Cardiac muscle cell (in vitro differentiated cells and primary cell): ENCODE data around the gene PLXDC1. TPM values are rescaled to one million over a fixed set of nuclear protein-coding genes. Genes with fewer than 3 reads are reported as not detected.

Experiments
- DNase-seq, 2 donors: peaks; one replicate each; pipeline versions ENCODE4 v3.0.0 to v3.0.0-alpha.2; 2010 to 2017; ENCODE audit warnings: low read depth in 1 of 2, low spot score in 1 of 2
- H3K27ac ChIP-seq: fragments of 200-600 bp; sonication (generic); 2 replicates; pipeline ENCODE4 v1.5.1; 2016
- H3K27me3 ChIP-seq: fragments of 200-600 bp; sonication (generic); 2 replicates; pipeline ENCODE4 v1.6.0; 2016; ENCODE audit warnings: control low read depth
- H3K36me3 ChIP-seq: fragments of 200-600 bp; sonication (generic); 2 replicates; pipeline ENCODE4 v1.5.1; 2016; ENCODE audit warnings: control low read depth
- H3K4me1 ChIP-seq: fragments of 200-600 bp; sonication (generic); 2 replicates; pipeline ENCODE4 v1.8.1; 2017; ENCODE audit warnings: low read depth, mild to moderate bottlenecking, mixed run types
- H3K4me3 ChIP-seq: fragments of 200-600 bp; sonication (generic); 2 replicates; pipeline ENCODE4 v1.5.1; 2016; ENCODE audit warnings: mild to moderate bottlenecking
- H3K9me3 ChIP-seq: fragments of 200-600 bp; sonication (generic); 2 replicates; pipeline ENCODE4 v1.5.1; 2017; ENCODE audit warnings: low read depth, mild to moderate bottlenecking, control low read depth
- polyA plus RNA-seq: library from polyadenylated mRNA; unstranded; fragments of >200 nt; fragmentation: Nextera tagmentation; extraction: Ambion mirVana; gene quantifications from 2 replicates; pipeline ENCODE4 v1.2.1, GENCODE V29; 2016
- total RNA-seq: library from RNA; depleted of rRNA; stranded (reverse); fragments of >200 nt; gene quantifications from 2 replicates; pipeline ENCODE4 v1.2.3, GENCODE V29; 2016
- TF ChIP-seq, protein P1 (sequence below): IDR thresholded peaks from 2 replicates; pipeline ENCODE4 v1.5.1; 2012; ENCODE audit warnings: low read depth, mild to moderate bottlenecking, low read length

Gene PLXDC1
- total and polyA plus RNA-seq, 2 experiments from 2014 or later: 6.3 to 25.0 TPM

DNA sequence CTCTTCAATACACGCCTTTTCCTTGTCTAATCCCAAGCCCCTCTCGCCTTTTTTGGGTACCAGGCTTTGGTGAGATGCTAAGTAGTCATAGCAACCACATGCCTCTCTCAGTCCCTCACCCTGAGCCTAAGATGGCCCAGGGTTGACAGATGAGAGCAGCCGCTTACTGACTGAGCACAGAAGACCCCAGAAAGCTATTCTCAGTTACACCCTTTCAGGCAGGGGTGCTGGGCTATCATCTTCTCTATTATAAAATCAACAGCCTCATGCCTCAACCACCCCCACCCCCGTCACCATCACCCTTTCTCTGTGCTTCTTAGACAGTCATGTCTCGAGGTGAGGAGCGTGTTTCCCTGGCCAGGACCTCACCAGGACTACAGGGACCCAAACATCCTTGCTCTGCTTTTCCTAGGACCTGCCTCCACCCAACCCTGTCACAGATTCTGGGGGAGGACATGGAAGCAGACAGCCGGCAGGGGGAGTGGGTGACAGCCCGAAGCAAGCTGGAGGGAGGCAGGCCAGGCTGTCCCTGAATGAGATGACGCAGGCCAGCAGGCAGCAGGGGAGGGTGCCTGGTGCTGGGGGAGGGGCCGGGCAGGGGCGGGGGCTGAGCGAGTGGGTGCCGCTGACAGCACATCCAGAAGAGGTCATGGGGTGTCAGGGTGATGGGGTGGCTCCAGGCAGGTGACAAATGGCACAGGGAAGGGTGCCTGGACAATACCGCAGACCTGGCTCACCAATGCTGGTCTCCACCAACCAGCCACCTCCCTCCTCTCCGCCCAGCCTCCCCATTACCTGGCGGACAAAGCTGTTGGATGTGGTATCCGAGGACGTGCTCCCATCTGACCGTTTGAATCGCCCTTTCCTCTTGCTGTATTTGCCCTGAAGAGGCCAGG, 42.9 kb upstream of the PLXDC1 start:
- TF ChIP-seq, protein P1, sequence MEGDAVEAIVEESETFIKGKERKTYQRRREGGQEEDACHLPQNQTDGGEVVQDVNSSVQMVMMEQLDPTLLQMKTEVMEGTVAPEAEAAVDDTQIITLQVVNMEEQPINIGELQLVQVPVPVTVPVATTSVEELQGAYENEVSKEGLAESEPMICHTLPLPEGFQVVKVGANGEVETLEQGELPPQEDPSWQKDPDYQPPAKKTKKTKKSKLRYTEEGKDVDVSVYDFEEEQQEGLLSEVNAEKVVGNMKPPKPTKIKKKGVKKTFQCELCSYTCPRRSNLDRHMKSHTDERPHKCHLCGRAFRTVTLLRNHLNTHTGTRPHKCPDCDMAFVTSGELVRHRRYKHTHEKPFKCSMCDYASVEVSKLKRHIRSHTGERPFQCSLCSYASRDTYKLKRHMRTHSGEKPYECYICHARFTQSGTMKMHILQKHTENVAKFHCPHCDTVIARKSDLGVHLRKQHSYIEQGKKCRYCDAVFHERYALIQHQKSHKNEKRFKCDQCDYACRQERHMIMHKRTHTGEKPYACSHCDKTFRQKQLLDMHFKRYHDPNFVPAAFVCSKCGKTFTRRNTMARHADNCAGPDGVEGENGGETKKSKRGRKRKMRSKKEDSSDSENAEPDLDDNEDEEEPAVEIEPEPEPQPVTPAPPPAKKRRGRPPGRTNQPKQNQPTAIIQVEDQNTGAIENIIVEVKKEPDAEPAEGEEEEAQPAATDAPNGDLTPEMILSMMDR: peak; percentile 49
- peak overlapping the region; percentile 78 for H3K27ac ChIP-seq
- peaks cover 32% of the 10 kb centered on the region for H3K4me1 ChIP-seq
- peak overlapping the region; percentile 2 for H3K4me3 ChIP-seq
- H3K36me3 ChIP-seq: peaks cover 11% of the 10 kb centered on the region
- peak; percentile 62 to 84 for DNase-seq
- no peaks in the 10 kb centered on the region for H3K27me3 ChIP-seq
- no peaks in the 10 kb centered on the region for H3K9me3 ChIP-seq

DNA sequence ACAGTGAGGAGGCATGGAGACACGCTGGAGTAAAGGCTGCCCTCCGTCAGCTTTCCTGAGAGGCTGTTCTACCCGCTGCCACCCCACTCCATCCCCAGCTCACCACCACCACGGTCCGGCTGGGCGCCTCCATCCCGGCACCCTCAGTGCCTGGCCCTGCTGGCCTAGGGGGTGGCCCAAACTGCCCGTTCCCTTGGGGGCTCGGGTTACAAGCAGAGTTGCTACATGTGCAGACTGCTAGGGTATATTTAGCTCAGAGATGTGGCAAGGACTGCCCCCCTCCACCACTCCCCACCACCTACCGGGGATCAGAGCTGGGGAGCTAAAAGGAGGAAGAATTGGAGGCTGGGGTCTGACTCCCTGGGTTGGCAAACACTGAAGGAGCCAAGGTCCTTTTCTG, 41.9 kb upstream of the PLXDC1 start:
- H3K27ac ChIP-seq: peak overlapping the region; percentile 53

DNA sequence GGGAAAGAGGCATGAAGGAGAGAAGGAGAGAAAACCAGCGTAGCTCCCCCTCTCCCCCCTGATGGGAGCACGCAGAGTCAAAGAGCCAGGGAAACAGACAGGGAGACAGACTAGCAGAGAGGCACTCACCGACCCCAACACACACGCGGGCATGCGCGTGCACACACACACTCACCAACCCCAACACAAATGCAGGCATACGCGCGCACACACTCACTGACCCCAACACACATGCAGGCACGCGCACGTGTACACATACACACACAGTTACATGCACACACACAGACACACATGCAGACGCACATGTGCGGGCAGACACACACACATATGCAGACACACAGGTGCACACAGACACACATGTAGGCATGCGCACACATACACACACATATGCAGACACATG, 41.5 kb upstream of the PLXDC1 start:
- peaks cover 16% of the 10 kb centered on the region for H3K36me3 ChIP-seq
- no peak overlapping the region for H3K4me3 ChIP-seq
- H3K27ac ChIP-seq: no peak overlapping the region
- peaks cover 32% of the 10 kb centered on the region for H3K4me1 ChIP-seq
- no peaks in the 10 kb centered on the region for H3K27me3 ChIP-seq
- TF ChIP-seq, protein P1: no peak
- H3K9me3 ChIP-seq: no peaks in the 10 kb centered on the region
- DNase-seq: no peak

More for the DNA sequence above, 41.9 kb upstream of the PLXDC1 start:
- Histone ChIP-seq H3K4me3 (no peak overlapping the region), H3K9me3 (no peaks in the 10 kb centered on the region), H3K4me1 (peaks cover 32% of the 10 kb centered on the region), H3K36me3 (peaks cover 11% of the 10 kb centered on the region), H3K27me3 (no peaks in the 10 kb centered on the region)
- no peak for DNase-seq
- TF ChIP-seq, protein P1: no peak

DNA sequence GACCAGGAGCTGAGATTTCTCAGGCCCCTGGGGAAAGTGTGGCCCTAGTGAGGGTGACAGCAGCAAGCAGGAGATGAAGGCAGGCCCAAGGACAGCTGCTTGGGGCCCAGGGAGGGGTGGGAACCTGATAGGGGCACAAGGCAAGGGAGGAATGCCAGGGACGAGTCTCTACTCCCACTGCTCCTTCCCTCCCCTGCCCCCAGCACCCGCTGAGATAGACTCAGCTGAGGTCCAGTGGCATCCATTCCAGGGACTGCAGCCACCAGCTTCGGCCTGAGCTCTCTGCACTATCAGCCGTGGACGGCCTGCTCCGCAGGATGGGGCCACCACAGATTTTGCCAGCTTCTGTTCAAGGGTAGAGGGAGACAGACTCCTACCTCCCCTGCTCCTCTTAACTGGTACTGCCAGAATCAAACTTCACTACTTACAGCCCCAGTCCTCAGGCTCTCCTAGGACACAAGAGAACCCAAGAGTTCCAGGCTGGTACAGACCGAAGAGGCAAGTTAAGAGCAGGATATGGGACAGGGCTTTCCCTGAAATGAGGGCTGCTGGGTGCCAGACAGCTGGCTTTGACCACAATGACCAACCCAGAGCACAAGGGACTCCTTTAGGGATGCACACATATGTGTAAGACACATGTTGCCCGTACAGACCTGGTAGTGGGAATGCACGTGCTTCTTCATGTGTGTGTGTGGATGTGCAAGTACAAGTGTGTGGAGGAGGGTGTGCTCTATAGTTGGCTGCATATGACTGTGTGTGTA, 40.5 kb upstream of the PLXDC1 start:
- H3K36me3 ChIP-seq: peaks cover 26% of the 10 kb centered on the region
- no peaks in the 10 kb centered on the region for H3K9me3 ChIP-seq
- peaks cover 32% of the 10 kb centered on the region for H3K4me1 ChIP-seq
- no peak overlapping the region for H3K4me3 ChIP-seq
- no peak for DNase-seq
- TF ChIP-seq, protein P1: no peak
- H3K27me3 ChIP-seq: no peaks in the 10 kb centered on the region
- no peak overlapping the region for H3K27ac ChIP-seq

DNA sequence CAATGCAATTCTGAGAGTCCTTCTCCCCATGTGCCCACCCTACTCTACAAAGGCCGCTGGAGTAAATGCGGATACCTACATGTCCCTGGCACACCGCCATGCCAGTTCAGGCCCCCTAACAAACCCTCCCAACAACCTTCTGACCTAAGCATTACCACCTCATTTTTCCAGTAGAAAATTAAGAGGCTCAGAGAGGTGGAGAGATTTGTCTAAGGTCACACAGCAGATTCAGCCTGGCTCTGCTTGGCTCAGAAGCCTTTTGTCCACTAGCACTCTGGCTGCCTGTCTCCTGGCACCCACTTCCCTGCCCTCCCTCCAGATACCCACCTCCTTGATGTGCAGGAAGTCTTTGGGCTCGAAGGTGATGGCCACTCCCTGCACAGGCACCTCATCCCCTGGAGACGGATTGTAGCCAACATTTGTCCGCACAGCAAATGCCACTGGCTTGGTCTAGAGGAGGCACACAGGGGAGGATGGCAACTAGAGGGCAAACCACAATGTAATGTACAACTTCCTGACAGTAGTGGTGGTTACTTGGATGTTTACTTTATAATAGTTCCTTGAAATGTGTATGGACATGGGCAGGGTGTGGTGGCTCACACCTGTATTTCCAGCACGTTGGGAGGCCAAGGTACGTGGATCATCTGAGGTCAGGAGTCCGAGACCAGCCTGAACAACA, 35.9 kb upstream of the PLXDC1 start:
- no peaks in the 10 kb centered on the region for H3K4me1 ChIP-seq
- no peaks in the 10 kb centered on the region for H3K9me3 ChIP-seq
- peaks cover 36% of the 10 kb centered on the region for H3K36me3 ChIP-seq
- no peak overlapping the region for H3K27ac ChIP-seq
- no peak for DNase-seq
- TF ChIP-seq, protein P1: no peak
- no peaks in the 10 kb centered on the region for H3K27me3 ChIP-seq
- H3K4me3 ChIP-seq: no peak overlapping the region
